Hepatocyte (in vitro differentiated cells): Measurements from ENCODE around the gene ISOC1.

Experiments used
- CTCF ChIP-seq: fragments of 200-600 bp; sonication (generic); IDR thresholded peaks from 2 replicates; pipeline ENCODE4 v1.5.1; 2016; ENCODE audit warnings: antibody characterized with exemption, mild to moderate bottlenecking; ENCODE audit not compliant: poor library complexity
- EZH2phosphoT487 ChIP-seq: fragments of 200-600 bp; sonication (generic); IDR thresholded peaks from one replicate; pipeline ENCODE4 v1.6.1; 2018; ENCODE audit warnings: antibody characterized with exemption, mild to moderate bottlenecking, low read depth, moderate library complexity; ENCODE audit not compliant: unreplicated experiment, severe bottlenecking

GRCh38 chr5:129161830-129162229 is 67.3 kb downstream of the ISOC1 start:
- no peak for TF ChIP-seq CTCF
- TF ChIP-seq EZH2phosphoT487: no peak
